HCT116 (cell line): ENCODE measurements around the gene CRHR1.

Experiments used
- CEBPB ChIP-seq: IDR thresholded peaks from 2 replicates; pipeline ENCODE4 v1.6.1; 2012; ENCODE audit warnings: low read depth
- CTCF ChIP-seq, 3 experiments: fragments of 200-600 bp in 1 of 3; sonication (generic) in 1 of 3; IDR thresholded peaks in 2 of 3; conservative IDR thresholded peaks in 1 of 3; 2 replicates each; pipeline ENCODE4 v1.5.1; 2012 to 2017; ENCODE audit warnings: low read depth in 2 of 3, low read length in 2 of 3, antibody characterized with exemption in 1 of 3, borderline replicate concordance in 1 of 3, control low read depth in 1 of 3, mild to moderate bottlenecking in 1 of 3, mixed read lengths in 1 of 3, mixed run types in 1 of 3, moderate library complexity in 1 of 3; ENCODE audit not compliant: insufficient read depth in 1 of 3
- ELF1 ChIP-seq: IDR thresholded peaks from 2 replicates; pipeline ENCODE4 v1.6.1; 2012; ENCODE audit warnings: low read depth, borderline replicate concordance
- EZH2 ChIP-seq: fragments of 200-600 bp; sonication (generic); IDR thresholded peaks from 2 replicates; pipeline ENCODE4 v1.6.1; 2017; ENCODE audit warnings: antibody characterized with exemption, mixed run types
- EZH2phosphoT487 ChIP-seq: fragments of 200-600 bp; IDR thresholded peaks from 2 replicates; pipeline ENCODE4 v1.6.1; 2018; ENCODE audit warnings: antibody characterized with exemption, borderline replicate concordance
- MAX ChIP-seq: IDR thresholded peaks from 2 replicates; pipeline ENCODE4 v1.6.1; 2012
- POLR2A ChIP-seq: IDR thresholded peaks from 2 replicates; pipeline ENCODE4 v1.7.0; 2011; ENCODE audit warnings: borderline replicate concordance; ENCODE audit not compliant: insufficient read depth, insufficient read length; ENCODE audit errors: extremely low read depth
- RAD21 ChIP-seq: IDR thresholded peaks from 2 replicates; pipeline ENCODE4 v1.6.1; 2012; ENCODE audit warnings: low read depth, mild to moderate bottlenecking
- REST ChIP-seq: IDR thresholded peaks from 2 replicates; pipeline ENCODE4 v1.6.1; 2012; ENCODE audit warnings: low read depth
- TCF7L2 ChIP-seq: IDR thresholded peaks from 2 replicates; pipeline ENCODE4 v1.7.0; 2011; ENCODE audit warnings: borderline replicate concordance, inconsistent platforms; ENCODE audit not compliant: insufficient read depth, insufficient read length; ENCODE audit errors: extremely low read depth
- YY1 ChIP-seq: IDR thresholded peaks from 2 replicates; pipeline ENCODE4 v1.6.1; 2011; ENCODE audit warnings: low read length, low read depth, moderate library complexity, mild to moderate bottlenecking; ENCODE audit not compliant: insufficient replicate concordance; ENCODE audit errors: extremely low read depth
- ZBTB33 ChIP-seq: IDR thresholded peaks from 2 replicates; pipeline ENCODE4 v1.6.1; 2011; ENCODE audit warnings: mild to moderate bottlenecking, low read length, moderate library complexity; ENCODE audit not compliant: insufficient replicate concordance; ENCODE audit errors: extremely low read depth

- TF ChIP-seq CTCF (IDR thresholded peaks at IDR 0.05 in 2 of 3, conservative IDR thresholded peaks at IDR 0.05 in 1 of 3; ENCODE audit: borderline replicate concordance in 1 of 3, insufficient read depth in 1 of 3, low read depth in 2 of 3, low read length in 2 of 3): no peak
- no peak for TF ChIP-seq MAX
- no peak for TF ChIP-seq YY1
- TF ChIP-seq CEBPB: no peak
- no peak for TF ChIP-seq ZBTB33
- TF ChIP-seq EZH2phosphoT487: no peak
- TF ChIP-seq EZH2: no peak
- no peak for TF ChIP-seq POLR2A
- no peak for TF ChIP-seq RAD21
- TF ChIP-seq ELF1: no peak
- TF ChIP-seq REST: no peak
- no peak for TF ChIP-seq TCF7L2
Measured at GRCh38 chr17:45755050-45755449, 29.1 kb upstream of the CRHR1 start.
